HG03103 (cell line): Measurements from ENCODE around the gene PTAR1.
"Not testable (repeated sequence)": the region's sequence is repeated elsewhere in the genome, so short reads cannot be mapped to it uniquely, and the experiment has no call there.

Source experiments
- ATAC-seq: cut with Tn5 transposase; IDR thresholded peaks from one replicate; pipeline ENCODE4 v1.9.1; 2021; ENCODE audit warnings: low read depth; ENCODE audit not compliant: unreplicated experiment

PTAR1 gene, protein sequence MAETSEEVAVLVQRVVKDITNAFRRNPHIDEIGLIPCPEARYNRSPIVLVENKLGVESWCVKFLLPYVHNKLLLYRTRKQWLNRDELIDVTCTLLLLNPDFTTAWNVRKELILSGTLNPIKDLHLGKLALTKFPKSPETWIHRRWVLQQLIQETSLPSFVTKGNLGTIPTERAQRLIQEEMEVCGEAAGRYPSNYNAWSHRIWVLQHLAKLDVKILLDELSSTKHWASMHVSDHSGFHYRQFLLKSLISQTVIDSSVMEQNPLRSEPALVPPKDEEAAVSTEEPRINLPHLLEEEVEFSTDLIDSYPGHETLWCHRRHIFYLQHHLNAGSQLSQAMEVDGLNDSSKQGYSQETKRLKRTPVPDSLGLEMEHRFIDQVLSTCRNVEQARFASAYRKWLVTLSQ

DNA sequence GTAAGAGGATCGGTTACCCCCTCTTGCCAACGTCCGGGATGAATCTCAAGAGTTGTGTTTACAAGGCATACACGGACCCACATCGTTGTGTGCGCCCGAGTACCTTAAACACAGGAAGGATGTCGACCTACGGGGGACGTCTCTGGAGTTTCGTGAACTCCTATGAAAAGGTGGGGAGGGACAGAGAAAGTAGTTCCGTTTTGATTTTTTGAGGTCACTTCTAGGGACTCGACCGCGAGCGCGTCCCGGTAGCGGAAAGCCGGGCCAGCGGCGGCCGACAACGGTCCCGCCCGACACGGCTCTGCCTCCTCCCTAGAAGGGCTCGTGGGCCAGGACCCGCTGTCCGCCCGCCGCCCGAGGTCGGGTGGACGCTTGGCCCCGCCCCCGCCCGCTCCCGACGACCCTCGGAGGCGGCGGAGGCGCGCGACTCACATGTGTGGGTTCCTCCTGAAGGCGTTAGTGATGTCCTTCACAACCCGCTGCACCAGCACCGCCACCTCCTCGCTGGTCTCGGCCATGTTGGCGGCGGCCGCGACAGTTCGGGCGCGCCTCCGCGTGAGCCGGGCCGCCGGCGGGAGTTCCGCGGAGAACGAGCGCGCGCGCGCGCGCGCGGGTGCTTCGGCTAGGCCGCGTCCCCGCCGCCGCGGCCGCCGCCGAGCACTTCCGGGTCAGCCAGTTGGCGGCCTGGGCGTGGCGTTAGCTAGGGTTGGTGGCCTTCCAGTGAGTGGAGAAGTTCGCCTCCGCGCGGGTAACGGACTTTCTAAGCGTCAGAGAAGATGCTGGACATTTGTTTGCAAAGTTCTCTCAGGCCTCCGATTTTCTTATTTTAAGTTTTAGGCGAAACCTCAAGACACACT, at the start of gene PTAR1:
Gene PTAR1, minus strand, starts transcription at position 591 of the 857 bp plus-strand sequence. Its CDS starts 73 bp downstream, at position 518.
- ATAC-seq: peak; percentile 89

DNA sequence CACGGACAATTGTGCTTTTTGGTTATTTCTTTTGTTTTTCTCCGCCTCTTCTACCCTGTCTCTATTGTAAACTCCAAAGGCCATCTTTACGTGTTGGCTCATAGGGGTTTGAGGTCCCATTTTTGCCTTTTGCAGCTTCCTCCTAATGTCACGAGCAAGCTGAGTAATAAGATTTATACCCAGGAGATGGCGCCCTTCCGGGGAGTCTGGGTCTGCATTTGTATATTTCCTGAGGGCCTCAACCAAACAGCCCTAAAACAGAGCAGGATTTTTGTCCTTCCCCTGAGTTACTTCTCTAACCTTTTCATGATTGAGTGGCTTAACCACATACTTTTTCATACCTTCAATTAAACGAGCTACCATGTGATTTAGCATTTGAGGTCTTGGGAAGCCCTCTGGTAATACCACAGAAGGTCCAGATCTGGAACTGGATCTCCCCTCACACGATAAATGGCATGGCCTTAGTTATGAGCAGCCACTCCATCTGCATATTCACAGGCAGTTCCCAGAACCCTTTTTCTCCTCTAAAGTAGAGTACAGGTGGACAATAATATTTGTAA, 49.6 kb upstream of the PTAR1 start:
- peak; percentile 54 for ATAC-seq

DNA sequence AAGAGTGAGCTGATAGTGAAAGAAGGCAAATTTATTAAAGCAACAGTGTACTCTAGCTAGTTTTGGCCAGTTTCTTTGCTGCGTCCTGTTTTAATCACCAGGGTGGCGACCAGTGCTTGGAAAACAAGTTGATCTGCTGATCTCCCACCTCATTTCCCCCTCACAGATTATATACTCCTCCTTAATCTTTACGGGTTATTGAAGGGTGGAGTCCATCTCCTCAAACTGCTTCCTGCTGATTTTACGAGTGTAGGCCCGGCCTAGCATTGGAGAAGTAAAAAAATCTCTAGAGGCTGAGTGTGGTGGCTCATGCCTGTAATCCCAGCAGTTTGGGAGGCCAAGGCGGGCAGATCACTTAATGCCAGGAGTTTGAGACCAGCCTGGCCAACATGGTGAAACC, 46.8 kb upstream of the PTAR1 start:
- no peak for ATAC-seq

DNA sequence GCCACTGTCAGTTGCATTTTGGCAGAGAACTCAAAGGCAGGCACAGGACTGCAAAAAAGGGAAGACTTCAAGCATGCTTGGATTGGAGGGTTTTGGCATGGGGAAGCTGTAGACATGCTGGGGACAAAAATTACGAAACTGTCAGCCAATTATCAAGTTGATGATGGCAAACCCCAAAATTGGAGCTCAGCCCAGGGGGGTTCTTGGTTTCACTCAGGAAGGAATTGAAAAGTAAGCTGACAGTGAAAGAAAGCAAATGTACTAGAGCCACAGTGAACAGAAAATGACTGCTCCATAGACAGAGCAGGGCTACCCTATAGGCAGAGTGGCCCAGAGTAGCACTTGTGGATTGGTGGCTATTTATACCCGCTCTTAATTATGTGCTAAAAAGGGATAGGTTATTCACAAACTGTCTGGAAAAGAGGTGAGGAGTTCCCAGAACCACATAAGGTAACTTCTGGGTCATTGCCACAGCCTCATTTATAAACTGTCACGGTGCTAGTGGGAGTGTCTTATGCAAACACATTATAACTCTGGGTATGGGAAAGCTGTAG, 46.2 kb upstream of the PTAR1 start:
- no peak for ATAC-seq

DNA sequence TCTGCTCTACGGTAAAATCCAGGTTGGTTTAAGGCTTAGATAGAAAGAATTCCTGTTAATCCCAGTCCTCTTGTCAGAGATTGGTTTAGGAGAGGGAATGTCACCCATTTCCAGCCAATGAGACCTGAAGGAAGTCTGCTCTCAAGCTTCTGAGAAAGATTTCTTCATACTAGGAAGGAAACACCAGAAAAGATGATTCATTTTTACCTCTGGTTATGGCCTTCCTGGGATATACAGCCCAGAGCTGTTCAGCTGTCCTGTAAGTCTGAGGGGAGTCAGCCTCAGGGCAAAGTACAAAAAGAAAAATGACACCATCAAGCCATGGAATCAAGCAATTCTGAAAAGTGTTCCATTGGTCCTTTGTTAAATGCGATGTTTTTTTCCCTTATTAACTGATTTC, 42.2 kb upstream of the PTAR1 start:
- ATAC-seq: no peak

DNA sequence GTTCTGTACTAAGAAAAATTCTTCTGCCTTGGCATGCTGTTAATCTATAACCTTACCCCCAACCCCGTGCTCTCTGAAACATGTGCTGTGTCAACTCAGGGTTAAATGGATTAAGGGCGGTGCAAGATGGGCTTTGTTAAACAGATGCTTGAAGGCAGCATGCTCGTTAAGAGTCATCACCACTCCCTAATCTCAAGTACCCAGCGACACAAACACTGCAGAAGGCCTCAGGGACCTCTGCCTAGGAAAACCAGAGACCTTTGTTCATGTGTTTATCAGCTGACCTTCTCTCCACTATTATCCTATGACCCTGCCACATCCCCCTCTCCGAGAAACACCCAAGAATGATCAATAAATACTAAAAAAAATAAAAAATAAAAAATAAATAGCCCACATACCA, 40.2 kb upstream of the PTAR1 start:
- not testable (repeated sequence) for ATAC-seq

DNA sequence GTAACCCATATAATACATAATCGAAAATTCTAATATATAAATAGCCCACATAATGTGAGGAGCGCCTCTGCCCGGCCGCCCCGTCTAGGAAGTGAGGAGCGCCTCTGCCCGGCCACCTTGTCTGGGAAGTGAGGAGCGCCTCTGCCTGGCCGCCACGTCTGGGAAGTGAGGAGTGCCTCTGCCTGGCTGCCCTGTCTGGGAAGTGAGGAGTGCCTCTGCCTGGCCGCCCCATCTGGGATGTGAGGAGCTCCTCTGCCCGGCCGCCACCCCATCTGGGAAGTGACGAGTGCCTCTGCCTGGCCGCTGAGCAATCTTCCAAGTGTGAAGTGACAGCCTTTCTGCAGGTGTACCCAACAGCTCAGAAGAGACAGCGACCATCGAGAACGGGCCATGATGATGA, 39.7 kb upstream of the PTAR1 start:
- ATAC-seq: not testable (repeated sequence)

DNA sequence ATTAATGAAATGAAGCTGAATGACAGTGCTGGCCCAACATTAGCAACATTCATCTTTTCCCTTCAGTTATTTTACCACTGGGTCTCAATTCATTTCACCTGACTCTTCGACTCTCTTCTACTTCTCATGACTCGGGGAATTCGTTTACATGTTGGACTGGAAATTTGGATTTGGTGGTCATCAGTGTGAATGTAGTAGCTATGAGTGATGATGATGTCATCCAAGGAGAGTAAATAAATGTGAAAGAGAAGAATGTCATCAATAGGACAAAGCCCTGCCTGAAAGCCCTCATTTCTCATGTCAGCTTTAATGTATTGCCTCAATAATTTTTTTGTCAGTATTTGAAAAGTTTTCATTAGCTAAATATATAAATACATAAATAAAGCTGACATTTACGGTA, 38.9 kb upstream of the PTAR1 start:
- ATAC-seq: no peak

DNA sequence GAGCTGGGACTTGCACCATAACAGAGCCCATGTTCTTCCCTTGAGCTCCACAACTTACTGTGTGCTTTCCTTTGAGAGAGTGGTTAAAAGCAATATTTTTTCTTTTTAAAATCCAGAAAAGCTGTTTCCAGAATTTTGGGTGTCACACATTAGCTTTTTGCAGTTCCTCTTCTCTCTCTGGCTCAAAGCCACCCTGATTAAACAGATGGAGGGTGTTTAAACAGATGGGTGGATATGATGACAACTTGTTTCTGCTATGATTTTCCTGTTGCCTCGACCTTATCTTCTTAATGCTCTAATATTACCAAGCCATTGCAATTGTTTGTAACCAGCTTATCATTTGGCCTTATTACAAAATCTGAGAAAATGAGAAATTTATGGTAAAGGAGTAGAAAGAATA, 37.9 kb upstream of the PTAR1 start:
- no peak for ATAC-seq

DNA sequence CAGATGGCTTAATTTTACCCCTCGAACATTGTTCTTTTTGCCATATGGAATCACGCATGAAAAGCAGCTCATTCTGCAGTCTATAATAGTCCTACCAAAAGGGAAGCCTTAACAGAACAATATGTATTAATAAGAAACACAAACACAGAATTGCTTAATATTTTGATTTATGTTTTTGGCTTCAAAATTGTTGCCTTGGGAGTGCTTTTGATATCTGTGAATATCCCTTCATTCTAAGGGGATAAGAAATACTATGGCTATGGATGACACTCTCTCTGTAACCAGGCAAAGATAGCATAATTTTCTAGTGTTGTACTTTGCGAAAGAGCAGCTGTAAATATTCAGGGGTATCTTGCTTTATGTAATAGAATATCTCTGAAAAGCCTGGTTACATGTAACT, 34.5 kb upstream of the PTAR1 start:
- ATAC-seq: no peak

DNA sequence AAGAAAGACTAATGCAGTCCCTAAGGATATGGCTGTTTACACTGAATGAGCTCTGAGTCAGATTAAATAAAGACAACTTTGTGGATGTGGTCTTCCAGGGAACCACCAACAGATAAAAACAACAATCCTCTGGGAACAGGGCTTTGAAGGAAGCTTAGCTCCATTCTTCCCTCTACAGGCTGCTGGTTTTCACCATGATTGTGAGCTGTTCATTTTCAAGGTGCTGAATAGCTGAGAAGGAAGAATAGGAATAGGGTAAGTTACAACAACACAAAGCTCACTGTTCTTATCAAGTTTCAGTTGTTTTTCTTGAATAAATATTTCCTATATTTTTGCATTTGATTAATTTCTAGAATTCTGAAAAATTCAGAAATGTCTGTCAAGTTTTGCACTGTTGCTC, 25.9 kb upstream of the PTAR1 start:
- no peak for ATAC-seq

DNA sequence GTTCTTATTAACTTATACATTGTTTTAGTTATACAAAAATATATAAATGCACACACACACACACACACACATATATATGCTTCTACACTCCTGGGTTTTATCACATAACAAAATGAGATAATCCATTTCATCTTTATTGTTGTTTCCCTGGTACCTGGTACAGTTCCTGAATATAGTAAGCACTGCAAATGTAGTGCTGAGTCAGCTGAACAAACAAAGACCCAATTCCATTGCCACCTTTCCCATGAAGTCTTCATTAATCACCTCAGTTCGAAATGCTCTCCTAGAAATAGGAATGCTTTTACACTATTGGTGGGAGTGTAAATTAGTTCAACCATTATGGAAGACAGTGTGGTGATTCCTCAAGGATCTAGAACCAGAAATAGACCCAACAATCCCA, 13.4 kb upstream of the PTAR1 start:
- ATAC-seq: no peak

DNA sequence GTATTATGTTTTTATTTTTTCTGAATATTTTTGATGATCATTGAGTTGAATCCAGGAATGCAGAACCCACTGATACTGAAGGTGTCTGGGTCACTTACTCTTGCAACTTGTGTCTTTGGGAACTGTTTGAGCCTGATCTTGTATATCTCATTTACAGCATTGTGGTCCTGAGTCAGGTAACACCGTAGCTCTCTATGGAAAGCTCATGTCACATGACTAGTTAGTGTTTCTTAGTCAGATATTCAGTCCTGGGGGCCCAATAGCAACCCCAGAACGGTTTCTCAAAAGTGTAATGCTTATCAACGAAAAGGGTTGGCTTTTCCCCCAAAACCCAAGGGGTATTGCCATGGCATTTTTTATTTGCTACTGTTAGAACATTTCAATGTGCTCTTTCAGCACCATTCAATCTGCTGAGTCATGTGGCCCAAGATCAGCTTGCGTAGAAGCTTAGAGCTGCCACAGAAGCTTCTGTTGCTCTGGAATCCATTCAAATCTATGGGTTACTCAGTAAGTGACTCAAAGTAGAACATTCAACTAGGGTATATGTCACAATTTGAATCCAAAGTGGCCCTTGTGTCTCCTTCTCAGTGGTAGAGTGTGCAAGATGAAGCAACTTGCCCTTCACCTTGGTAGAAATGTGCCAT, 12.1 kb upstream of the PTAR1 start:
- no peak for ATAC-seq

DNA sequence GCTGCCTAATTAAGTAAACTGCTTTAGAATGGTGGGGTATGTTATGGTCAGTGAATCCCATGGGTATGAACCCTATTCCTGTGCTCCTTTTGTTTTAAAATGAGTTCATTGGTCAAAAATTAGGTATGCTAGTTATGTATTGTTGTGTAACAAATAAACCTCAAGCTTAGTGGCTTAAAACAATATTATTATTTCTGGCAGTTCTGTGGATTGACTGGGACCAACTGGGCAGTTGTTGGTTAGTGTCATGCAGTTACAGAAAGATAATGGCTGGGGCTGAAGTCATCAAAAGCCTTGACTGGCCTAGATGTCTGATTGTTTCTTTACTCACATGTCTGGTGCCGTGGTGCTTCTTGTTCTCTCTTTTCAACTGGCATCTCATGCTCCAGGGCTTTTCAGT, 8.9 kb upstream of the PTAR1 start:
- no peak for ATAC-seq

DNA sequence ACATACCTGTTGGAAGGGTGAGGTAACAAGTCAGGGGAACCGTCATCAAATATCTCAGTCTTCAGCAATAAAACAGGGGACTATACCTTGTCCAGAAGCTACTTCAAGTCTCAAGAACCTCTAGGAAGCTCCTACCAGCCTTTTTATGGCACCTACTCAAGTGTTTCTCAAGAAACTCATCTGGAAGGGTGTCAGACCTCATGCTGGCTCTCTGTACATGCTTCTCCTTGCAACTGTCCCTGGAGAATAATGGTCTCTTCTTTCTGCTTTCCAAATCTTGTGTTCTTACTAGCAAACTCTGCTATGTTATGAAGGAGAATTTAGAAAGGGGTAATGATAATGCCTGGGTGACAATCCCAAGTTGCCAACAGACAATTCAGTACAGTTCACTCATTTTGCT, 8.3 kb upstream of the PTAR1 start:
- ATAC-seq: no peak

DNA sequence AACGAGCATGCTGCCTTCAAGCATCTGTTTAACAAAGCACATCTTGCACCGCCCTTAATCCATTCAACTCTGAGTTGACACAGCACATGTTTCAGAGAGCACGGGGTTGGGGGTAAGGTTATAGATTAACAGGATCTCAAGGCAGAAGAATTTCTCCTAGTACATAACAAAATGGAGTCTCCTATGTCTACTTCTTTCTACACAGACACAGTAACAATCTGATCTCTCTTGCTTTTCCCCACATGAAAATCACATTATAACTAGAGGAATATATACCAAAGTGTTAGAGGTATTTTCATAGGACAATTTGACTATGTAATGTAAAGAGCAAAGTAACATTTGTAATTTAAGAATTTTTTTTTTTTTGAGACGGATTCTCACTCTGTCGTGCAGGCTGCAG, 4.1 kb upstream of the PTAR1 start:
- not testable (repeated sequence) for ATAC-seq

DNA sequence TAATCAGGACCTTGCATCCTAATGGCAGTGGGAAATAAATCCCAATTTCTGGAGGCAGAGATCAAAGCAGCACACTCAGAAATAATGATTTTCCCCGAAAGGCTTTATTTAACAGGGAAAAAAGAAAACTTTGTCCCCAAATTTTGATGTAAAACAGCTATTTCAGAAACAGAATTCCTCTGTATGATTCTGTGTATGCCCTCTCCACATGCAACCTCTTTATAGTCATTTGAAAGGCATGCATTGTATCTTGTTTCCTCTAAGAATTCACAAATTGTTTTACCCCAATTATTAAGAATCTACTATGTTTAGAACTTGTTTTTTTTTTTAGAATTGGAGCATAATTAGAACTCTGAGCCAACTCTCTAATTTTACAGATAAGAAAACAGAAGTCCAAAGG, 2.7 kb upstream of the PTAR1 start:
- no peak for ATAC-seq

DNA sequence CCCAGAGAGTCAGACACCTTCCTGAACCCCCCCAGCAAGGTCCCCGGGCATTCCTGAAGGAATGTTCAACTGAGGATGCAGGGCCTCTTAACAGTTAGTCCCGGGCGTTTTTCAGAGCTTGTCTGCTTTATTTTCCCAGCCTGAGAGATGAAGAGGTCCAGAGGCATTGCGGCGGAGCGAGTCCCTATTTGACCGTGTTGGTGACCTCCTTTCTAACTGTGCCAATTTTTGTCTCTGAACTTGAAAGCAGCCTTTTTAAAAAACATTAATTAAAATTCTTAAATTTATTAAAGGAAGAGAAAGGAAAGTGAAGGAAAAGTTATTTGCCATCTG, 433 bp upstream of the PTAR1 start:
- no peak for ATAC-seq

DNA sequence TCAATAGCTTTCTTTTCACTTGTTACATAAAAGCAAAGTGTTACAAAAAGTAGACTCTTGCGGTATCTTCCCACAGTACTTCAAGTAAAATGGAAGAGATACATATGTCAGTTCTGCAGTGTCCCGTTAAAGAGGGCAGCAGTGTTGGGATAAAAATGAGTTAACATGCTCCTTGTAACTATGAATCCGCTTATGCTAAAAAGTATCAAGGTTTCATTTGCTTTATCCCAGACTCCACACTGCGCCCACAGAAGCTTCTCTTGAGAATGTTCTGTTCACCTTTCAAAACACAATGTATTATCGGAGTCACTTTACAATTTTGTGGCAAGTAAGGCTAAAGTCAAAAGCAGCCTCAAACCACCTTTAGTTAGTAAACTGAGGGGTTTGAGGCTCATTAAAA, 790 bp downstream of the PTAR1 start:
- ATAC-seq: peak; percentile 0

DNA sequence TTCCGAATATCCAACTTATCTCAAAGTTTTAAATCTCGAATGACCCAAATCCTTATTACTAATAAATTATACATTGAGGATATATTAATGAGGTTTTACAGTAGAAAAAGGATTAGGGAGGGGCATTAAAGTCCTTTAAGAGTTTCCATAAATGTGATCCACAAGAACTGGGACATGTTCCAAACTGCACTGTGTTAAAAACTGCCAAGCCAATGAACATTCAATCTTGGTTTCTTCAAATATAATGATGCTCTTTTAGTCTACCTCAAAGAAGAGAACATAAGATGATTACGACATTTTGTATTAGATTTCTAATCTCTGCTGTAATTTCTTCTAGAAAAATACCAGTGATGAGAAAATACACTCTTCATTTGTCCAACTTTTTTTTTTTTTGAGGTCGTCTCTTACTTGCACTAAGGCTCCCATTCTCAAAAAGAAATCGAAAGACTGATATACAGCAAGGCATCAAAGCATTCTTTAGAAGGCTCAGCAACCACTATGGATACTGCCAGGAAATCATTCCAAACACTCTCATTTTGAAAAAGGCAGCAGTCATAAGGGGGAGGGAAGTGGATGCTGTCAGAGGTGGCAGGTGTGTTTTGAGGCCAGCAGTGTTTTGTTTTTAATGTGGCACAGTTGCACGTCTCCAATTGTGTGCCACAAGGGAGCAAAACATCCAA, 1.7 kb downstream of the PTAR1 start:
- no peak for ATAC-seq
